Mesodermal cell (in vitro differentiated cells): Measurements from ENCODE around the gene SLC8A3.

Source experiments
- H3K27ac ChIP-seq: 2 replicates; pipeline ENCODE4 v1.7.0; 2013; ENCODE audit warnings: mild to moderate bottlenecking, low read depth, low read length, moderate library complexity; ENCODE audit not compliant: severe bottlenecking
- H3K36me3 ChIP-seq: 2 replicates; pipeline ENCODE4 v1.7.1; 2013; ENCODE audit warnings: mild to moderate bottlenecking, low read length, moderate library complexity; ENCODE audit not compliant: control insufficient read depth, insufficient read depth
- H3K4me1 ChIP-seq: one replicate; pipeline ENCODE4 v1.7.1; 2013; ENCODE audit warnings: mild to moderate bottlenecking, low read length; ENCODE audit not compliant: insufficient read depth, control insufficient read depth, poor library complexity, severe bottlenecking
- H3K4me3 ChIP-seq: 2 replicates; pipeline ENCODE4 v1.7.0; 2013; ENCODE audit warnings: low read length, control low read depth, mild to moderate bottlenecking; ENCODE audit not compliant: insufficient read depth, poor library complexity, severe bottlenecking; ENCODE audit errors: extremely low read depth
- H3K9me3 ChIP-seq: 2 replicates; pipeline ENCODE4 v1.7.1; 2013; ENCODE audit warnings: mild to moderate bottlenecking, low read length, moderate library complexity; ENCODE audit not compliant: control insufficient read depth
- WGBS, 2 experiments: methylation state at CpG; one replicate each; pipeline ENCODE4 v1.1.5; 2013; ENCODE audit warnings: missing lambda C conversion rate in 2 of 2; ENCODE audit not compliant: insufficient coverage in 2 of 2; 5-methylcytosine and 5-hydroxymethylcytosine counted together

SLC8A3 gene

GRCh38 chr14:70173569-70173968 lies 15.2 kb downstream of the SLC8A3 start:
- H3K36me3 ChIP-seq = no peaks in the 10 kb centered on the region
- no peaks in the 10 kb centered on the region for H3K4me1 ChIP-seq
- no peak overlapping the region for H3K27ac ChIP-seq
- no peaks in the 10 kb centered on the region for H3K9me3 ChIP-seq
- 93 to 100% methylated on average over 5 to 6 of the region's 6 CpGs for WGBS, 2 experiments
- H3K4me3 ChIP-seq = no peak overlapping the region

DNA sequence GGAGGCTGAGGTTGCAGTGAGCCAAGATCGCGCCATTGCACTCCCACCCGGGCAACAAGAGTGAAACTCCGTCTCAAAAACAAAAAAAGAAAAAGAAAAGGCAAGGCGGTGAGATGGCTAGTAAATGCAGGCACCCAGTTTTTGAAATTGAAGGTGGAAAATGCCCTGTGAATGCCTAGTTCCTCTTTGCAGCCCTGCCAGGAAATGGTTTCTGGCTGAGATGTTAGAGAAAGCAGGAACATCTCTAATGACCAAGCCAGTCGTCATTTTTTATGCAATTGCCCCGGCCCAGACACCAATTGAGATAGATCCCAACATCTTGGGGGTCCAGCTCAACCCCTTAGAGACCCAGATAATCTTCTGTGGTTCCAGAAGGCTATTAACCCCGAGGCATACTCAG lies 17.0 kb downstream of the SLC8A3 start:
- Histone ChIP-seq H3K36me3 (no peaks in the 10 kb centered on the region), H3K9me3 (no peaks in the 10 kb centered on the region), H3K4me3 (no peak overlapping the region), H3K4me1 (no peaks in the 10 kb centered on the region), H3K27ac (no peak overlapping the region)
- 77 to 85% methylated on average over 7 of the region's 8 CpGs for WGBS, 2 experiments

GRCh38 chr14:70170976-70171375 lies 17.8 kb downstream of the SLC8A3 start:
- 91 to 94% methylated on average over 4 of the region's 4 CpGs for WGBS, 2 experiments
- Histone ChIP-seq H3K4me1 (no peaks in the 10 kb centered on the region), H3K9me3 (no peaks in the 10 kb centered on the region), H3K27ac (no peak overlapping the region), H3K4me3 (no peak overlapping the region), H3K36me3 (no peaks in the 10 kb centered on the region)

DNA sequence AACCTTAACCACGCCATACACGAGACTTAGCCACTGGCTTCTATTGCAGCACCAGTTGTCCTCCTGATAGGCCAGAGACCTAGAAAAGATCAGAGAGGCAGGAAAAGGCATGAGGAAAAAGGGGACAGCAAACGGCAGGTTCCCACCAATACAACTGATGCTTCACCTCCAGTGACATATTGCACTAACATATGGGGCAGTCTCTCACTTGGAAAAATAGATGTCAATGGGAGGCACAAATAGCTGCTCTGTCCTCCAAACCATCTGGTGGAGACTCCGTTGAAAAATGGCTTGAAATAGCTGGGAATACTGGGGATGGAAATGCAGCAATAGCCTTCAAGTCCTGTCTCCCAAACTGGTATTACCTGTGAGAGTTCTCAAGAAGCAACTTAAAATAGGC lies 20.3 kb downstream of the SLC8A3 start:
- WGBS, 2 experiments = 92 to 100% methylated on average over 2 to 4 of the region's 4 CpGs
- Histone ChIP-seq H3K4me1 (no peaks in the 10 kb centered on the region), H3K9me3 (no peaks in the 10 kb centered on the region), H3K4me3 (no peak overlapping the region), H3K27ac (no peak overlapping the region), H3K36me3 (no peaks in the 10 kb centered on the region)

DNA sequence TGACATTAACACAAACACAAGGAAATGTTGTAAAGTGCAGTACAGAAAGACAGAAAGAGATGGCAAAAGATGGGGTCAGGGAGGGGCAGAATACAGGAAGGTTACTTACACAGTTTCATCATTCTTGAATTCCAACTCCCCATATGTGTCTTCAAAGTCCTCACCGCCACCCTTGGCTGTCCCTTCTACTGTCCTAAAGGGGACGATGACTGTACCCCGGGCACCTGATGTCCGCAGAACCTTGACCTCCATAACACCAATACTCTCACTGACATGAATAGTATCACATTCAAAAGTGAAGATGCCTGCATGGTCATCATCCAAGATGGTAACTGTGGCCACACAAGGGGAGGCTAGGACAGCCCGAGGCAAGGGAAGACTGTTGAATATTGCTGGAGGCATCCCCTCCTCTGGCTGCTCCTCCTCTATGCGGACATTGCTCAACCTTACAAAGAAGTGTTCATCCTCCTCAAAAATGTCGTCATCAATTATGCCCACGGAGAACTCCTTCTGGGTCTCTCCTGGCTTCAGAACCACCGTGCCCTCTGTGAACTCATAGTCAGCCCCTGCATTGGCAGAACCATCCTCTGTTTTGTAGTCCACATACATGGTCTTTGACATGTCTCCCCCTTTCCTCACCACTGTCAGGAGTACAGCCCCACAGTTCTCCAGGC lies 22.1 kb downstream of the SLC8A3 start:
- Histone ChIP-seq H3K4me3 (no peak overlapping the region), H3K27ac (no peak overlapping the region), H3K9me3 (no peaks in the 10 kb centered on the region), H3K4me1 (no peaks in the 10 kb centered on the region), H3K36me3 (no peaks in the 10 kb centered on the region)
- WGBS, 2 experiments = 88 to 93% methylated on average over 4 to 6 of the region's 9 CpGs

GRCh38 chr14:70162358-70162757 lies 26.4 kb downstream of the SLC8A3 start:
- H3K36me3 ChIP-seq = no peaks in the 10 kb centered on the region
- no peak overlapping the region for H3K27ac ChIP-seq
- no peaks in the 10 kb centered on the region for H3K4me1 ChIP-seq
- no peaks in the 10 kb centered on the region for H3K9me3 ChIP-seq
- H3K4me3 ChIP-seq = no peak overlapping the region
- 100% methylated on average over 2 of the region's 4 CpGs for WGBS, 2 experiments

- no peaks in the 10 kb centered on the region for H3K36me3 ChIP-seq
- 84 to 93% methylated on average over 3 of the region's 3 CpGs for WGBS, 2 experiments
- H3K9me3 ChIP-seq = no peaks in the 10 kb centered on the region
These were observed 32.2 kb downstream of the SLC8A3 start for GRCh38 chr14:70156592-70156991.

GRCh38 chr14:70152704-70153103 lies 36.0 kb downstream of the SLC8A3 start:
- Histone ChIP-seq H3K36me3 (no peaks in the 10 kb centered on the region), H3K9me3 (no peaks in the 10 kb centered on the region), H3K4me1 (no peaks in the 10 kb centered on the region), H3K27ac (no peak overlapping the region), H3K4me3 (no peak overlapping the region)
- WGBS, 2 experiments = 83 to 88% methylated on average over 4 of the region's 4 CpGs

More at GRCh38 chr14:70156592-70156991, 32.2 kb downstream of the SLC8A3 start:
- Histone ChIP-seq H3K27ac (no peak overlapping the region), H3K4me1 (no peaks in the 10 kb centered on the region), H3K4me3 (no peak overlapping the region)

- Histone ChIP-seq H3K36me3 (no peaks in the 10 kb centered on the region), H3K9me3 (no peaks in the 10 kb centered on the region), H3K27ac (no peak overlapping the region), H3K4me1 (no peaks in the 10 kb centered on the region), H3K4me3 (no peak overlapping the region)
- 80 to 100% methylated on average over 1 of the region's 3 CpGs for WGBS, 2 experiments
These were observed 36.7 kb downstream of the SLC8A3 start for GRCh38 chr14:70152081-70152480.

DNA sequence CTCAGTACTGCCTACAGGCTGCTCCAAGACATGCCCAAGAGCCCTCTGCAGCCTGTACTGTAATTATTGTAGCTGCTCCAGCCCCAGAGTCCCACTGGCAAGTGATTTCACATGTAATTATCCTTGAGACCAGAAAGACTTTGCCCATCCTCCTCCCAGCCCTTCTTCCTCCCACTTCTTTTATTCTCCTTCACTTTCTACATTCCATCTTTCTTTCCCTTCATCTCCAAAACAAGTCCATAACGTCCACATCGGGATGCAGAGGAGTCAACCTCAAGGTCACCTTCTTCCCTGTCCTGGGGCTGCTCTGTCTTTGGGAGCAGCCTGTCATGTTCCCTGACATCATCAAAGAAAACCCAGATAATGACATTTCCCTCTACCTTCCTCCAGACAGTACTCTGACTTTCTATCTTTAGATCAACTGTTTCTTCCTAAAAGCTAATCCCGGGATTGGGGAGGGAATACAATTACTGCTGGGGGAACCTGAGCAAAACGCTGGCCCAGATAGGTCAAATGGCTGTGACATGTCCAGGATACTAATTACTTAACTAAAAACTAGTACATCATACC lies 39.1 kb downstream of the SLC8A3 start:
- WGBS, 2 experiments = 78 to 98% methylated on average over 2 to 4 of the region's 4 CpGs
- Histone ChIP-seq H3K4me1 (no peaks in the 10 kb centered on the region), H3K27ac (no peak overlapping the region), H3K4me3 (no peak overlapping the region), H3K9me3 (no peaks in the 10 kb centered on the region), H3K36me3 (no peaks in the 10 kb centered on the region)

GRCh38 chr14:70148911-70149595 lies 39.7 kb downstream of the SLC8A3 start:
- no peak overlapping the region for H3K27ac ChIP-seq
- WGBS, 2 experiments = 86 to 89% methylated on average over 3 of the region's 3 CpGs
- H3K4me1 ChIP-seq = no peaks in the 10 kb centered on the region
- H3K36me3 ChIP-seq = no peaks in the 10 kb centered on the region
- H3K4me3 ChIP-seq = no peak overlapping the region
- H3K9me3 ChIP-seq = no peaks in the 10 kb centered on the region
